H1 (cell line): ENCODE results near the gene KRTAP10-7. TPM values are rescaled to one million over a fixed set of nuclear protein-coding genes. Genes with fewer than 3 reads are reported as not detected.
"Not testable (repeated sequence)": the region's sequence is repeated elsewhere in the genome, so short reads cannot be mapped to it uniquely, and the experiment has no call there.

Experiments used
- CTCF ChIA-PET: fragments of 300-600 bp; sonication (Branson Sonifier 250); formaldehyde crosslinking; loops from one replicate; lab custom pipeline; 2021; ENCODE audit not compliant: partially characterized antibody; lab: Charles Lee
- POLR2A ChIA-PET: fragments of 300-600 bp; sonication (Branson Sonifier 250); formaldehyde crosslinking; loops from one replicate; lab custom pipeline; 2021; ENCODE audit warnings: inconsistent platforms; ENCODE audit not compliant: partially characterized antibody; lab: Charles Lee
- DNase-seq, 2 experiments: peaks; one replicate each; pipeline versions ENCODE4 v3.0.0 to v3.0.0-alpha.2; 2010 to 2022; ENCODE audit warnings: low spot score in 2 of 2, low read depth in 1 of 2, mixed read lengths in 1 of 2
- FAIRE-seq: peaks from 2 replicates; lab custom pipeline; 2011; peaks lifted over from hg19 to GRCh38; lab: Jason Lieb, UNC
- H2AFZ ChIP-seq: 2 replicates; pipeline ENCODE4 v1.8.1; 2012; ENCODE audit warnings: low read length, inconsistent platforms
- H2AK5ac ChIP-seq: 2 replicates; pipeline ENCODE4 v1.6.1; 2013; ENCODE audit warnings: low read depth, low read length
- H2BK120ac ChIP-seq: replicated peaks from 2 replicates; pipeline ENCODE3; 2013; ENCODE audit warnings: low read depth, low read length, inconsistent platforms
- H2BK12ac ChIP-seq: 2 replicates; pipeline ENCODE4 v1.6.1; 2013; ENCODE audit warnings: low read depth, low read length
- H2BK15ac ChIP-seq: 2 replicates; pipeline ENCODE4 v1.6.1; 2013; ENCODE audit warnings: low read length
- H2BK20ac ChIP-seq: 2 replicates; pipeline ENCODE4 v1.6.1; 2013; ENCODE audit warnings: low read length
- H2BK5ac ChIP-seq: 2 replicates; pipeline ENCODE4 v1.6.1; 2013; ENCODE audit warnings: low read depth, low read length
- H3K14ac ChIP-seq: 2 replicates; pipeline ENCODE4 v1.6.1; 2013; ENCODE audit warnings: inconsistent platforms; ENCODE audit not compliant: insufficient read length
- H3K18ac ChIP-seq: 2 replicates; pipeline ENCODE4 v1.6.1; 2013; ENCODE audit warnings: low read length; ENCODE audit errors: extremely low read depth
- H3K23ac ChIP-seq: 2 replicates; pipeline ENCODE4 v1.6.1; 2013; ENCODE audit warnings: inconsistent platforms; ENCODE audit not compliant: insufficient read length
- H3K23me2 ChIP-seq: 2 replicates; pipeline ENCODE4 v1.6.1; 2013; ENCODE audit warnings: low read depth, low read length
- H3K27ac ChIP-seq: 2 replicates; pipeline ENCODE4 v1.6.1; 2011; ENCODE audit warnings: low read depth, low read length, inconsistent platforms
- H3K27me3 ChIP-seq, 4 experiments: replicated peaks in 1 of 4; 1 replicate in 1 of 4; 2 replicates in 3 of 4; pipeline versions ENCODE4 v1.6.1 to v1.8.1; 2011 to 2013; ENCODE audit warnings: low read length in 3 of 4, mild to moderate bottlenecking in 3 of 4, inconsistent platforms in 2 of 4, mixed read lengths in 2 of 4, moderate library complexity in 1 of 4; ENCODE audit not compliant: control insufficient read depth in 3 of 4, insufficient read depth in 3 of 4; ENCODE audit errors: extremely low read depth in 1 of 4
- H3K36me3 ChIP-seq, 4 experiments: 2 replicates each; pipeline versions ENCODE4 v1.6.1 to v1.8.1; 2011 to 2013; ENCODE audit warnings: mild to moderate bottlenecking in 4 of 4, low read length in 3 of 4, moderate library complexity in 2 of 4, control low read depth in 1 of 4, inconsistent platforms in 1 of 4; ENCODE audit not compliant: insufficient read depth in 4 of 4, control insufficient read depth in 2 of 4
- H3K4ac ChIP-seq: replicated peaks from 2 replicates; pipeline ENCODE3; 2013; ENCODE audit warnings: low read length, low read depth, mixed read lengths, inconsistent platforms; ENCODE audit not compliant: insufficient read length
- H3K4me1 ChIP-seq, 4 experiments: replicated peaks in 1 of 4; 1 replicate in 1 of 4; 2 replicates in 3 of 4; pipeline versions ENCODE4 v1.6.1 to v1.8.1; 2011 to 2013; ENCODE audit warnings: low read length in 3 of 4, inconsistent platforms in 2 of 4, mixed read lengths in 1 of 4; ENCODE audit not compliant: insufficient read depth in 4 of 4, control insufficient read depth in 3 of 4
- H3K4me2 ChIP-seq, 2 experiments: 2 replicates each; pipeline versions ENCODE4 v1.6.1 to v1.8.1; 2011 to 2013; ENCODE audit warnings: low read depth in 2 of 2, low read length in 2 of 2, control low read depth in 1 of 2, inconsistent platforms in 1 of 2, mild to moderate bottlenecking in 1 of 2; ENCODE audit not compliant: insufficient read depth in 1 of 2
- H3K4me3 ChIP-seq, 4 experiments: fragments of 200-600, 300-600 bp in 1 of 4; sonication (generic), shearing (Covaris generic), sonication (Bioruptor Twin) in 1 of 4; 2 replicates each; pipeline versions ENCODE4 v1.5.1 to v1.8.1; 2011 to 2016; ENCODE audit warnings: low read length in 4 of 4, low read depth in 3 of 4, control low read depth in 2 of 4, inconsistent platforms in 2 of 4, mild to moderate bottlenecking in 2 of 4, mixed read lengths in 1 of 4, moderate library complexity in 1 of 4; ENCODE audit not compliant: insufficient read depth in 2 of 4; ENCODE audit errors: extremely low read depth in 1 of 4
- H3K56ac ChIP-seq: replicated peaks from 2 replicates; pipeline ENCODE3; 2013; ENCODE audit warnings: low read depth, mild to moderate bottlenecking, mixed read lengths, low read length, inconsistent platforms; ENCODE audit not compliant: insufficient read length
- H3K79me1 ChIP-seq: 2 replicates; pipeline ENCODE4 v1.6.1; 2013; ENCODE audit warnings: low read depth, low read length, control low read depth
- H3K79me2 ChIP-seq, 2 experiments: 2 replicates each; pipeline versions ENCODE4 v1.6.1 to v1.8.1; 2012 to 2013; ENCODE audit warnings: low read length in 2 of 2, mild to moderate bottlenecking in 2 of 2, inconsistent platforms in 1 of 2; ENCODE audit not compliant: insufficient read depth in 2 of 2, control insufficient read depth in 1 of 2
- H3K9ac ChIP-seq, 4 experiments: replicated peaks in 1 of 4; 1 replicate in 1 of 4; 2 replicates in 3 of 4; pipeline versions ENCODE4 v1.6.1 to v1.8.1; 2011 to 2013; ENCODE audit warnings: low read depth in 3 of 4, low read length in 3 of 4, control low read depth in 2 of 4, mild to moderate bottlenecking in 2 of 4, moderate library complexity in 2 of 4, inconsistent platforms in 1 of 4; ENCODE audit errors: extremely low read depth in 1 of 4
- H3K9me3 ChIP-seq, 2 experiments: 2 replicates each; pipeline versions ENCODE4 v1.6.1 to v1.8.1; 2012 to 2013; ENCODE audit warnings: mild to moderate bottlenecking in 2 of 2, moderate library complexity in 2 of 2, control low read depth in 1 of 2, inconsistent platforms in 1 of 2, low read depth in 1 of 2, low read length in 1 of 2, mixed read lengths in 1 of 2; ENCODE audit not compliant: insufficient read depth in 2 of 2
- H4K20me1 ChIP-seq, 2 experiments: replicated peaks in 1 of 2; 2 replicates each; pipeline versions ENCODE3 to v1.8.1; 2011 to 2013; ENCODE audit warnings: inconsistent platforms in 2 of 2, low read length in 2 of 2, mild to moderate bottlenecking in 1 of 2; ENCODE audit not compliant: insufficient read depth in 2 of 2, control insufficient read depth in 1 of 2
- H4K5ac ChIP-seq: 2 replicates; pipeline ENCODE4 v1.6.1; 2013; ENCODE audit warnings: low read length, low read depth, mixed read lengths, inconsistent platforms; ENCODE audit not compliant: insufficient read length
- H4K8ac ChIP-seq: 2 replicates; pipeline ENCODE4 v1.8.0; 2013; ENCODE audit warnings: mild to moderate bottlenecking, moderate library complexity, low read length, inconsistent platforms; ENCODE audit not compliant: insufficient read depth; ENCODE audit errors: extremely low read depth
- H4K91ac ChIP-seq: replicated peaks from 2 replicates; pipeline ENCODE3; 2013; ENCODE audit warnings: low read length, mixed read lengths, inconsistent platforms; ENCODE audit not compliant: insufficient read length
- WGBS, 2 experiments: shearing (Covaris generic) in 1 of 2; methylation state at CpG; one replicate each; pipeline versions ENCODE4 v1.1.6 to v1.1.7; 2013 to 2015; ENCODE audit warnings: low lambda C conversion rate in 2 of 2, mixed read lengths in 2 of 2, inconsistent platforms in 1 of 2, low coverage in 1 of 2, missing lambda C conversion rate in 1 of 2; ENCODE audit not compliant: insufficient replicate concordance in 2 of 2, insufficient coverage in 1 of 2, insufficient read length in 1 of 2; ENCODE audit errors: extremely low coverage in 1 of 2, missing lambda C conversion rate in 1 of 2; 5-methylcytosine and 5-hydroxymethylcytosine counted together
- polyA plus RNA-seq, 7 experiments: library from polyadenylated mRNA; depleted of rRNA in 3 of 7; stranded (reverse) in 5 of 7; unstranded in 2 of 7; fragments of >200 nt in 5 of 7; fragments of 200-250 nt in 2 of 7; gene quantifications; 1 replicate in 5 of 7; 2 replicates in 1 of 7; 4 replicates in 1 of 7; pipeline versions ENCODE4 v1.2.1 to v1.2.3, GENCODE V29; 2011 to 2013; ENCODE audit warnings: missing spikeins in 2 of 7, mixed read lengths in 2 of 7
- total RNA-seq: library from RNA; stranded (reverse); fragmentation: NEBNext Ultra II Directional; extraction: Animal tissue kit (Norgen Biotek cat#: 25700); gene quantifications from 2 replicates; pipeline ENCODE4 v1.2.1, GENCODE V29; 2021

KRTAP10-7 gene
- total and polyA plus RNA-seq, 2 of the 8 experiments (the other 6 are each of a cell fraction or from before 2014, with no cell fraction given), result not detected

GRCh38 chr21:44637851-44638348 lies 37.5 kb downstream of the KRTAP10-7 start:
- POLR2A ChIA-PET, result interaction anchor here (0.6 kb wide), 1 partner anchor 87 kb away, joined by 6 read pairs; no protein-coding TSS in a partner anchor

More at GRCh38 chr21:44637851-44638348, 37.5 kb downstream of the KRTAP10-7 start:
- H4K8ac ChIP-seq, H2BK5ac ChIP-seq, H3K36me3 ChIP-seq, H4K5ac ChIP-seq, H3K9ac ChIP-seq, H3K79me1 ChIP-seq, H2BK12ac ChIP-seq, H3K27me3 ChIP-seq, H3K18ac ChIP-seq, H3K4me1 ChIP-seq, H3K23me2 ChIP-seq, DNase-seq, H3K9me3 ChIP-seq, H3K23ac ChIP-seq, H3K56ac ChIP-seq, H4K20me1 ChIP-seq, H3K27ac ChIP-seq, H3K4me3 ChIP-seq, H2AK5ac ChIP-seq, FAIRE-seq, CTCF ChIA-PET, H2BK20ac ChIP-seq, H3K79me2 ChIP-seq, H3K4me2 ChIP-seq, H2AFZ ChIP-seq, H3K4ac ChIP-seq, H3K14ac ChIP-seq, H2BK120ac ChIP-seq: not testable (repeated sequence)
- H2BK15ac ChIP-seq, result 0 out of 2 replicates have a peak overlapping the region, but pooled peaks have one; percentile 40
- peak overlapping the region; percentile 54 for H4K91ac ChIP-seq
- 97% methylated on average over 5 of the region's 12 CpGs; no CpG with 5 or more reads in 1 of the 2 experiments for WGBS, 2 experiments
